SK-N-SH (cell line): Measurements from ENCODE around the gene CDH12. TPM values are rescaled to one million over a fixed set of nuclear protein-coding genes. Genes with fewer than 3 reads are reported as not detected.

Source experiments
- CTCF ChIA-PET: fragments of 300-600, 350-600 bp; formaldehyde crosslinking; extraction: SDS; loops from one replicate; lab custom pipeline; 2021; lab: Yijun Ruan, JAX
- POLR2A ChIA-PET: fragments of 350-600 bp; sonication (Branson Sonifier 250); formaldehyde crosslinking; extraction: SDS; loops from one replicate; lab custom pipeline; 2020; ENCODE audit warnings: antibody characterized with exemption, inconsistent platforms; lab: Yijun Ruan, JAX
- DNase-seq: peaks from one replicate; pipeline ENCODE4 v3.0.0; 2012
- H2AFZ ChIP-seq: fragments of 200-600 bp; sonication (generic); 2 replicates; pipeline ENCODE4 v1.8.1; 2016; ENCODE audit warnings: antibody characterized with exemption, mild to moderate bottlenecking, low read depth
- H3F3A ChIP-seq: fragments of 200-600 bp; sonication (generic); replicated peaks from 2 replicates; pipeline ENCODE3; 2016; ENCODE audit warnings: antibody characterized with exemption, mild to moderate bottlenecking; ENCODE audit not compliant: insufficient read depth
- H3K27ac ChIP-seq, 2 experiments: fragments of 200-500 bp in 1 of 2; fragments of 200-600 bp in 1 of 2; sonication (Bioruptor generic) in 1 of 2; sonication (generic), shearing (Covaris generic) in 1 of 2; 2 replicates each; pipeline versions ENCODE4 v1.5.1 to v1.6.1; 2014 to 2016; ENCODE audit warnings: low read depth in 2 of 2, inconsistent platforms in 1 of 2, low read length in 1 of 2, mild to moderate bottlenecking in 1 of 2, mixed read lengths in 1 of 2
- H3K27me3 ChIP-seq: fragments of 200-600 bp; sonication (generic), shearing (Covaris generic); 2 replicates; pipeline ENCODE4 v1.6.1; 2016; ENCODE audit warnings: mixed run types; ENCODE audit not compliant: insufficient read depth
- H3K36me3 ChIP-seq, 2 experiments: fragments of 200-500 bp in 1 of 2; fragments of 200-600 bp in 1 of 2; sonication (Bioruptor generic) in 1 of 2; sonication (generic) in 1 of 2; replicated peaks in 1 of 2; 2 replicates each; pipeline versions ENCODE3 to v1.5.1; 2014 to 2016; ENCODE audit warnings: low read length in 1 of 2, mild to moderate bottlenecking in 1 of 2; ENCODE audit not compliant: insufficient read depth in 2 of 2, control insufficient read depth in 1 of 2
- H3K4me1 ChIP-seq, 2 experiments: fragments of 200-500 bp in 1 of 2; fragments of 200-600 bp in 1 of 2; sonication (Bioruptor generic) in 1 of 2; sonication (generic), shearing (Covaris generic) in 1 of 2; 2 replicates each; pipeline versions ENCODE4 v1.5.1 to v1.6.1; 2014 to 2016; ENCODE audit warnings: low read depth in 1 of 2, low read length in 1 of 2, mixed run types in 1 of 2; ENCODE audit not compliant: insufficient read depth in 2 of 2, control insufficient read depth in 1 of 2
- H3K4me2 ChIP-seq: fragments of 200-600 bp; sonication (generic), shearing (Covaris generic); 2 replicates; pipeline ENCODE4 v1.6.1; 2017; ENCODE audit warnings: mixed run types
- H3K4me3 ChIP-seq, 2 experiments: fragments of 200-500 bp in 1 of 2; fragments of 200-600 bp in 1 of 2; sonication (Bioruptor generic) in 1 of 2; sonication (generic), shearing (Covaris generic) in 1 of 2; 2 replicates each; pipeline versions ENCODE4 v1.5.1 to v1.8.1; 2014 to 2016; ENCODE audit warnings: low read depth in 2 of 2, inconsistent platforms in 1 of 2, low read length in 1 of 2, mild to moderate bottlenecking in 1 of 2, mixed read lengths in 1 of 2, moderate library complexity in 1 of 2
- H3K79me2 ChIP-seq: fragments of 200-600 bp; sonication (generic); 2 replicates; pipeline ENCODE4 v1.8.1; 2017; ENCODE audit warnings: mild to moderate bottlenecking; ENCODE audit not compliant: insufficient read depth
- H3K9ac ChIP-seq: fragments of 200-600 bp; sonication (generic); 2 replicates; pipeline ENCODE4 v1.6.1; 2017; ENCODE audit warnings: mixed run types
- H3K9me2 ChIP-seq: fragments of 200-600 bp; sonication (generic); 2 replicates; pipeline ENCODE4 v1.6.1; 2017; ENCODE audit warnings: mixed run types
- H3K9me3 ChIP-seq: fragments of 200-600 bp; sonication (generic); 2 replicates; pipeline ENCODE4 v1.6.1; 2017; ENCODE audit warnings: mixed run types, mild to moderate bottlenecking, moderate library complexity
- H4K20me1 ChIP-seq: fragments of 200-600 bp; sonication (generic); 2 replicates; pipeline ENCODE4 v1.6.1; 2017; ENCODE audit warnings: mild to moderate bottlenecking, mixed run types; ENCODE audit not compliant: insufficient read depth
- CHD2 ChIP-seq: fragments of 150-350 bp; IDR thresholded peaks from 2 replicates; pipeline ENCODE4 v1.6.1; 2018; ENCODE audit warnings: low read length; ENCODE audit not compliant: partially characterized antibody
- FOXJ3 ChIP-seq: sonication (generic); formaldehyde crosslinking; IDR thresholded peaks from 2 replicates; pipeline ENCODE4 v1.5.1; 2020; ENCODE audit warnings: mild to moderate bottlenecking, missing genetic modification reagents
- GABPA ChIP-seq: IDR thresholded peaks from 2 replicates; pipeline ENCODE4 v1.4.0; 2012; ENCODE audit warnings: low read depth, mild to moderate bottlenecking
- GATA2 ChIP-seq: sonication (generic); formaldehyde crosslinking; IDR thresholded peaks from 2 replicates; pipeline ENCODE4 v1.5.0; 2020; ENCODE audit warnings: mild to moderate bottlenecking, missing genetic modification reagents
- NFIC ChIP-seq: IDR thresholded peaks from 2 replicates; pipeline ENCODE4 v1.4.0; 2012; ENCODE audit warnings: borderline replicate concordance
- POLR2AphosphoS5 ChIP-seq: IDR thresholded peaks from 2 replicates; pipeline ENCODE4 v1.6.1; 2012; ENCODE audit warnings: low read depth, low read length
- RAD21 ChIP-seq: IDR thresholded peaks from 2 replicates; pipeline ENCODE4 v1.6.1; 2012; ENCODE audit warnings: mild to moderate bottlenecking, low read length
- RCOR1 ChIP-seq: fragments of 150-350 bp; IDR thresholded peaks from 2 replicates; pipeline ENCODE4 v1.6.1; 2017; ENCODE audit warnings: antibody characterized with exemption, low read length
- SMC3 ChIP-seq: IDR thresholded peaks from 2 replicates; pipeline ENCODE4 v1.6.1; 2012; ENCODE audit warnings: low read depth, low read length, improper control_type of control experiment
- TAF1 ChIP-seq: IDR thresholded peaks from 2 replicates; pipeline ENCODE4 v1.6.1; 2012; ENCODE audit warnings: low read depth, mild to moderate bottlenecking, low read length, moderate library complexity, borderline replicate concordance
- TCF12 ChIP-seq: IDR thresholded peaks from 2 replicates; pipeline ENCODE4 v1.4.0; 2012
- TEAD4 ChIP-seq: IDR thresholded peaks from 2 replicates; pipeline ENCODE4 v1.4.0; 2012; ENCODE audit warnings: mild to moderate bottlenecking, borderline replicate concordance; ENCODE audit not compliant: insufficient read depth
- YY1 ChIP-seq: IDR thresholded peaks from 2 replicates; pipeline ENCODE4 v1.4.0; 2012; ENCODE audit warnings: low read depth, mild to moderate bottlenecking
- WGBS: methylation state at CpG from one replicate; pipeline ENCODE4 v1.1.6; 2017; ENCODE audit warnings: low lambda C conversion rate; 5-methylcytosine and 5-hydroxymethylcytosine counted together
- polyA plus RNA-seq, 3 experiments: library from polyadenylated mRNA; depleted of rRNA; stranded (reverse); fragments of >200 nt; gene quantifications; 2 replicates each; pipeline ENCODE4 v1.2.3, GENCODE V29; 2012
- TF ChIP-seq, protein P1 (sequence below): IDR thresholded peaks from 2 replicates; pipeline ENCODE4 v1.4.0; 2012; ENCODE audit warnings: low read depth, borderline replicate concordance
- TF ChIP-seq, protein P2 (sequence below): IDR thresholded peaks from 2 replicates; pipeline ENCODE4 v1.4.0; 2012; ENCODE audit warnings: low read depth, borderline replicate concordance
- TF ChIP-seq, protein P3 (sequence below): fragments of 150-350 bp; IDR thresholded peaks from 2 replicates; pipeline ENCODE4 v1.6.1; 2017; ENCODE audit warnings: antibody characterized with exemption, low read length, low read depth, borderline replicate concordance
- TF ChIP-seq, protein P4 (sequence below): IDR thresholded peaks from 2 replicates; pipeline ENCODE4 v1.4.0; 2012; ENCODE audit warnings: low read depth
- TF ChIP-seq, protein P5 (sequence below): fragments of 150-350 bp; IDR thresholded peaks from 2 replicates; pipeline ENCODE4 v1.6.1; 2016; ENCODE audit warnings: mild to moderate bottlenecking, low read depth, low read length
- TF ChIP-seq, protein P6 (sequence below): IDR thresholded peaks from 2 replicates; pipeline ENCODE4 v1.6.1; 2012; ENCODE audit warnings: mild to moderate bottlenecking, low read depth, low read length, moderate library complexity

CDH12 gene
- polyA plus RNA-seq, 1 of the 3 experiments (the other 2 are of a cell fraction), result not detected

DNA sequence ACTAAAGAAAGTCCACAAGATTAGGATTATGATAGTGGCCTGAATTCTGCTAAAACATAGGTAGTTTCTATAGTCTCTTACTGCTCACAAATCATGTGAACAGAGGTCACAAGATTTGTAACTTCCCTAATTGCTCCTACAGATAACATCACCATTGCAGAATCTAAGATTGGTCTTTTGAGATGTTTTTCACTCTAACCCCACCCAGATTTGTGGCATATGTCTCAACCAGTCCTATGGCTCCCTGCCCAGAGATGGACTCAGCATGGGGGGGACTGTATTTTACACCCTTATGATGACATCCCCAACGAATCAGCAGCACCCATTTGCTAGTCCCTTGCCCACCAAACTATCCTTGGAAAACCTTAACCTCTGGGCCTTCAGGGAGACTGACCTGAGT is 1046.2 kb downstream of the CDH12 start:
- H3F3A ChIP-seq, result no peaks in the 10 kb centered on the region
- ChIA-PET POLR2A (no interaction called here), CTCF (no interaction called here)
- H3K36me3 ChIP-seq, result no peaks in the 10 kb centered on the region
- H3K4me3 ChIP-seq, result no peak overlapping the region
- no peaks in the 10 kb centered on the region for H3K9me3 ChIP-seq
- no peak overlapping the region for H3K9ac ChIP-seq
- H4K20me1 ChIP-seq, result no peaks in the 10 kb centered on the region
- no peak overlapping the region for H3K4me2 ChIP-seq
- WGBS, result 0% methylated on average over 1 of the region's 1 CpG
- TF ChIP-seq TAF1, result no peak
- no peak for TF ChIP-seq TCF12
- no peak for TF ChIP-seq SMC3
- no peak for TF ChIP-seq NFIC
- TF ChIP-seq, protein P1, sequence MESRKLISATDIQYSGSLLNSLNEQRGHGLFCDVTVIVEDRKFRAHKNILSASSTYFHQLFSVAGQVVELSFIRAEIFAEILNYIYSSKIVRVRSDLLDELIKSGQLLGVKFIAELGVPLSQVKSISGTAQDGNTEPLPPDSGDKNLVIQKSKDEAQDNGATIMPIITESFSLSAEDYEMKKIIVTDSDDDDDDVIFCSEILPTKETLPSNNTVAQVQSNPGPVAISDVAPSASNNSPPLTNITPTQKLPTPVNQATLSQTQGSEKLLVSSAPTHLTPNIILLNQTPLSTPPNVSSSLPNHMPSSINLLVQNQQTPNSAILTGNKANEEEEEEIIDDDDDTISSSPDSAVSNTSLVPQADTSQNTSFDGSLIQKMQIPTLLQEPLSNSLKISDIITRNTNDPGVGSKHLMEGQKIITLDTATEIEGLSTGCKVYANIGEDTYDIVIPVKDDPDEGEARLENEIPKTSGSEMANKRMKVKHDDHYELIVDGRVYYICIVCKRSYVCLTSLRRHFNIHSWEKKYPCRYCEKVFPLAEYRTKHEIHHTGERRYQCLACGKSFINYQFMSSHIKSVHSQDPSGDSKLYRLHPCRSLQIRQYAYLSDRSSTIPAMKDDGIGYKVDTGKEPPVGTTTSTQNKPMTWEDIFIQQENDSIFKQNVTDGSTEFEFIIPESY, result no peak
- TF ChIP-seq GABPA, result no peak
- TF ChIP-seq RAD21, result no peak
- TF ChIP-seq POLR2AphosphoS5, result no peak
- TF ChIP-seq, protein P2, sequence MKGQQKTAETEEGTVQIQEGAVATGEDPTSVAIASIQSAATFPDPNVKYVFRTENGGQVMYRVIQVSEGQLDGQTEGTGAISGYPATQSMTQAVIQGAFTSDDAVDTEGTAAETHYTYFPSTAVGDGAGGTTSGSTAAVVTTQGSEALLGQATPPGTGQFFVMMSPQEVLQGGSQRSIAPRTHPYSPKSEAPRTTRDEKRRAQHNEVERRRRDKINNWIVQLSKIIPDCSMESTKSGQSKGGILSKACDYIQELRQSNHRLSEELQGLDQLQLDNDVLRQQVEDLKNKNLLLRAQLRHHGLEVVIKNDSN, result no peak
- TF ChIP-seq CHD2, result no peak
- TF ChIP-seq, protein P3, sequence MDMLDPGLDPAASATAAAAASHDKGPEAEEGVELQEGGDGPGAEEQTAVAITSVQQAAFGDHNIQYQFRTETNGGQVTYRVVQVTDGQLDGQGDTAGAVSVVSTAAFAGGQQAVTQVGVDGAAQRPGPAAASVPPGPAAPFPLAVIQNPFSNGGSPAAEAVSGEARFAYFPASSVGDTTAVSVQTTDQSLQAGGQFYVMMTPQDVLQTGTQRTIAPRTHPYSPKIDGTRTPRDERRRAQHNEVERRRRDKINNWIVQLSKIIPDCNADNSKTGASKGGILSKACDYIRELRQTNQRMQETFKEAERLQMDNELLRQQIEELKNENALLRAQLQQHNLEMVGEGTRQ, result no peak
- TF ChIP-seq GATA2 (CRISPR knock-in tag), result no peak
- TF ChIP-seq RCOR1, result no peak
- no peaks in the 10 kb centered on the region for H3K79me2 ChIP-seq
- H3K4me1 ChIP-seq, result no peaks in the 10 kb centered on the region
- H3K27ac ChIP-seq, result no peak overlapping the region
- no peaks in the 10 kb centered on the region for H3K9me2 ChIP-seq
- peaks cover 3% of the 10 kb centered on the region for H3K27me3 ChIP-seq
- H2AFZ ChIP-seq, result no peak overlapping the region
- no peak for DNase-seq

DNA sequence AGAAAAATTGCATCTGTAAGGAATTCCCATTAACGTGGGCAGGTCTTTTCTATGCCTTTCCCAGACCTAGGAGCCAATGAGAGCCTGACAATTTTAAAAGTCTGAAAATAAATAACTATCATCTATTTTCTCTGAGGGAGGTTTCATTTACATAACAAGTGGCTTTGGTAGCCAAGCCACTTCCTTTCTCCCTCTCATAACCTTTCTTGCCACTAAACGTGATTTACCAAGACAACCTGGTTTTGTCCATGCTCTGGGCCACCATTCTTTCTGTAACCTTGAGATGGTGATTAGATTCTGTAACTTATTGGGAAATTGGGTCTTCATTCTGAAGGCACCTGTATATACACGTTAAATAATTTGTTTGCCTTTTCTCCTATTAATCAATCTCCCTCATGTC is 1046.9 kb downstream of the CDH12 start:
- Histone ChIP-seq H3K27ac (no peak overlapping the region), H3F3A (no peaks in the 10 kb centered on the region), H3K9me3 (no peaks in the 10 kb centered on the region), H3K9me2 (no peaks in the 10 kb centered on the region), H3K4me3 (no peak overlapping the region), H4K20me1 (no peaks in the 10 kb centered on the region), H3K4me1 (no peaks in the 10 kb centered on the region), H2AFZ (no peak overlapping the region), H3K27me3 (no peaks in the 10 kb centered on the region; the same call in 1 of the 2 replicates), H3K9ac (no peak overlapping the region), H3K36me3 (no peaks in the 10 kb centered on the region), H3K79me2 (no peaks in the 10 kb centered on the region), H3K4me2 (no peak overlapping the region)
- CTCF ChIA-PET, result no interaction called here
- POLR2A ChIA-PET, result no interaction called here
- 1% methylated on average over 3 of the region's 3 CpGs for WGBS
- no peak for DNase-seq
- TF ChIP-seq TEAD4 (no peak), RAD21 (no peak), FOXJ3 (CRISPR knock-in tag) (no peak), YY1 (no peak)
- TF ChIP-seq, protein P4, sequence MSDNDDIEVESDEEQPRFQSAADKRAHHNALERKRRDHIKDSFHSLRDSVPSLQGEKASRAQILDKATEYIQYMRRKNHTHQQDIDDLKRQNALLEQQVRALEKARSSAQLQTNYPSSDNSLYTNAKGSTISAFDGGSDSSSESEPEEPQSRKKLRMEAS, result no peak
- TF ChIP-seq, protein P5, sequence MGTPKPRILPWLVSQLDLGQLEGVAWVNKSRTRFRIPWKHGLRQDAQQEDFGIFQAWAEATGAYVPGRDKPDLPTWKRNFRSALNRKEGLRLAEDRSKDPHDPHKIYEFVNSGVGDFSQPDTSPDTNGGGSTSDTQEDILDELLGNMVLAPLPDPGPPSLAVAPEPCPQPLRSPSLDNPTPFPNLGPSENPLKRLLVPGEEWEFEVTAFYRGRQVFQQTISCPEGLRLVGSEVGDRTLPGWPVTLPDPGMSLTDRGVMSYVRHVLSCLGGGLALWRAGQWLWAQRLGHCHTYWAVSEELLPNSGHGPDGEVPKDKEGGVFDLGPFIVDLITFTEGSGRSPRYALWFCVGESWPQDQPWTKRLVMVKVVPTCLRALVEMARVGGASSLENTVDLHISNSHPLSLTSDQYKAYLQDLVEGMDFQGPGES, result no peak
- TF ChIP-seq, protein P6, sequence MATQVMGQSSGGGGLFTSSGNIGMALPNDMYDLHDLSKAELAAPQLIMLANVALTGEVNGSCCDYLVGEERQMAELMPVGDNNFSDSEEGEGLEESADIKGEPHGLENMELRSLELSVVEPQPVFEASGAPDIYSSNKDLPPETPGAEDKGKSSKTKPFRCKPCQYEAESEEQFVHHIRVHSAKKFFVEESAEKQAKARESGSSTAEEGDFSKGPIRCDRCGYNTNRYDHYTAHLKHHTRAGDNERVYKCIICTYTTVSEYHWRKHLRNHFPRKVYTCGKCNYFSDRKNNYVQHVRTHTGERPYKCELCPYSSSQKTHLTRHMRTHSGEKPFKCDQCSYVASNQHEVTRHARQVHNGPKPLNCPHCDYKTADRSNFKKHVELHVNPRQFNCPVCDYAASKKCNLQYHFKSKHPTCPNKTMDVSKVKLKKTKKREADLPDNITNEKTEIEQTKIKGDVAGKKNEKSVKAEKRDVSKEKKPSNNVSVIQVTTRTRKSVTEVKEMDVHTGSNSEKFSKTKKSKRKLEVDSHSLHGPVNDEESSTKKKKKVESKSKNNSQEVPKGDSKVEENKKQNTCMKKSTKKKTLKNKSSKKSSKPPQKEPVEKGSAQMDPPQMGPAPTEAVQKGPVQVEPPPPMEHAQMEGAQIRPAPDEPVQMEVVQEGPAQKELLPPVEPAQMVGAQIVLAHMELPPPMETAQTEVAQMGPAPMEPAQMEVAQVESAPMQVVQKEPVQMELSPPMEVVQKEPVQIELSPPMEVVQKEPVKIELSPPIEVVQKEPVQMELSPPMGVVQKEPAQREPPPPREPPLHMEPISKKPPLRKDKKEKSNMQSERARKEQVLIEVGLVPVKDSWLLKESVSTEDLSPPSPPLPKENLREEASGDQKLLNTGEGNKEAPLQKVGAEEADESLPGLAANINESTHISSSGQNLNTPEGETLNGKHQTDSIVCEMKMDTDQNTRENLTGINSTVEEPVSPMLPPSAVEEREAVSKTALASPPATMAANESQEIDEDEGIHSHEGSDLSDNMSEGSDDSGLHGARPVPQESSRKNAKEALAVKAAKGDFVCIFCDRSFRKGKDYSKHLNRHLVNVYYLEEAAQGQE, result no peak
